Placental pericyte (primary cell): ENCODE measurements around the gene AVPR1A. TPM values are rescaled to one million over a fixed set of nuclear protein-coding genes. Genes with fewer than 3 reads are reported as not detected.

Experiments used
- total RNA-seq: library from RNA; depleted of rRNA; stranded (reverse); fragments of >200 nt; gene quantifications from 2 replicates; pipeline ENCODE4 v1.2.3, GENCODE V29; 2012

The AVPR1A gene
- not detected in 2 replicates for total RNA-seq

GRCh38 chr12:63150713-63151622 lies at the start of gene AVPR1A:
AVPR1A (minus strand) TSS chr12:63151201; CDS start chr12:63150836, 365 bp downstream.

Other genes starting within 250 kb of the AVPR1A start
- gene PPM1H, start 216.1 kb downstream of the AVPR1A start, total RNA-seq: 0.88 and 1.6 TPM in 2 replicates